Endothelial cell of umbilical vein (primary cell): Measurements from ENCODE around the gene BMP10. TPM values are rescaled to one million over a fixed set of nuclear protein-coding genes. Genes with fewer than 3 reads are reported as not detected.
"Not testable (repeated sequence)": the region's sequence is repeated elsewhere in the genome, so short reads cannot be mapped to it uniquely, and the experiment has no call there.

Experiments used
- BruUV-seq: library from RNA; stranded (reverse); fragments of 400-500 nt; replicated peaks from 2 replicates; lab custom pipeline; 2021; lab: Mats Ljungman, UMichigan
- CTCF ChIA-PET: fragments of 300-600, 350-600 bp; sonication (Branson Sonifier 250); formaldehyde crosslinking; loops from one replicate; lab custom pipeline; 2021; ENCODE audit warnings: antibody characterized with exemption, inconsistent platforms; lab: Charles Lee
- POLR2A ChIA-PET: fragments of 300-600, 350-600 bp; sonication (Branson Sonifier 250); formaldehyde crosslinking; loops from one replicate; lab custom pipeline; 2021; ENCODE audit warnings: antibody characterized with exemption, inconsistent platforms; lab: Charles Lee
- DNase-seq: peaks from one replicate; pipeline ENCODE4 v3.0.0-alpha.2; 2011; ENCODE audit warnings: low read depth, low spot score
- FAIRE-seq: peaks from 2 replicates; lab custom pipeline; 2011; peaks lifted over from hg19 to GRCh38; lab: Jason Lieb, UNC
- H2AFZ ChIP-seq: 2 replicates; pipeline ENCODE4 v1.6.0; 2012; ENCODE audit warnings: low read depth, low read length, control low read depth, inconsistent platforms
- H3K27ac ChIP-seq: 2 replicates; pipeline ENCODE4 v1.5.1; 2011; ENCODE audit warnings: low read depth, mild to moderate bottlenecking, control low read depth, low read length, moderate library complexity; ENCODE audit not compliant: insufficient read depth
- H3K27me3 ChIP-seq, 2 experiments: 2 replicates each; pipeline versions ENCODE4 v1.6.0 to v1.6.1; 2011; ENCODE audit warnings: low read length in 2 of 2, mixed read lengths in 1 of 2; ENCODE audit not compliant: control insufficient read depth in 2 of 2, insufficient read depth in 2 of 2
- H3K36me3 ChIP-seq, 2 experiments: 2 replicates in 1 of 2; 3 replicates in 1 of 2; pipeline ENCODE4 v1.5.1; 2011; ENCODE audit warnings: low read length in 2 of 2, mild to moderate bottlenecking in 1 of 2, moderate library complexity in 1 of 2; ENCODE audit not compliant: control insufficient read depth in 2 of 2, insufficient read depth in 2 of 2; ENCODE audit errors: extremely low read depth in 1 of 2
- H3K4me1 ChIP-seq: 3 replicates; pipeline ENCODE4 v1.5.1; 2011; ENCODE audit warnings: mild to moderate bottlenecking, low read length; ENCODE audit not compliant: control insufficient read depth, insufficient read depth; ENCODE audit errors: extremely low read depth
- H3K4me2 ChIP-seq: 2 replicates; pipeline ENCODE4 v1.6.1; 2011; ENCODE audit warnings: low read length, control low read depth, mixed read lengths; ENCODE audit not compliant: insufficient read depth
- H3K4me3 ChIP-seq, 3 experiments: fragments of 200-600 bp in 1 of 3; sonication (generic), shearing (Covaris generic) in 1 of 3; replicated peaks in 1 of 3; 2 replicates each; pipeline ENCODE4 v1.5.1; 2011 to 2016; ENCODE audit warnings: control low read depth in 3 of 3, low read length in 3 of 3, mild to moderate bottlenecking in 2 of 3, inconsistent platforms in 1 of 3, low read depth in 1 of 3, moderate library complexity in 1 of 3; ENCODE audit not compliant: insufficient read depth in 1 of 3
- H3K79me2 ChIP-seq: 2 replicates; pipeline ENCODE4 v1.6.0; 2012; ENCODE audit warnings: low read length, inconsistent platforms; ENCODE audit not compliant: control insufficient read depth, insufficient read depth
- H3K9ac ChIP-seq: replicated peaks from 2 replicates; pipeline ENCODE3; 2011; ENCODE audit warnings: low read length, control low read depth; ENCODE audit not compliant: insufficient read depth; ENCODE audit errors: extremely low read depth
- H3K9me1 ChIP-seq: replicated peaks from 3 replicates; pipeline ENCODE4 v1.6.0; 2011; ENCODE audit warnings: mild to moderate bottlenecking, low read length; ENCODE audit not compliant: control insufficient read depth, insufficient read depth; ENCODE audit errors: extremely low read depth
- H3K9me3 ChIP-seq: replicated peaks from 2 replicates; pipeline ENCODE4 v1.5.1; 2012; ENCODE audit warnings: low read length, inconsistent platforms; ENCODE audit not compliant: control insufficient read depth, insufficient read depth
- H4K20me1 ChIP-seq: replicated peaks from 2 replicates; pipeline ENCODE3; 2011; ENCODE audit warnings: mild to moderate bottlenecking, low read length; ENCODE audit not compliant: control insufficient read depth, insufficient read depth; ENCODE audit errors: extremely low read depth
- FOS ChIP-seq: IDR thresholded peaks from 2 replicates; pipeline ENCODE4 v1.6.1; 2011; ENCODE audit warnings: mild to moderate bottlenecking, low read length, moderate library complexity, borderline replicate concordance; ENCODE audit not compliant: insufficient read depth
- GATA2 ChIP-seq: IDR thresholded peaks from 2 replicates; pipeline ENCODE4 v1.7.0; 2011; ENCODE audit warnings: low read depth, mild to moderate bottlenecking, moderate library complexity, mixed read lengths, low read length; ENCODE audit not compliant: insufficient read length, insufficient read depth
- POLR2AphosphoS5 ChIP-seq: IDR thresholded peaks from 2 replicates; pipeline ENCODE4 v1.6.1; 2012; ENCODE audit warnings: low read depth, mild to moderate bottlenecking, control low read depth, low read length, moderate library complexity; ENCODE audit not compliant: insufficient read depth
- dilution Hi-C: fragments of 300-500 bp; cut with MboI; formaldehyde crosslinking; loops from one replicate; pipeline ENCODE4 v1.15.0; 2019; ENCODE audit warnings: low sequenced_read_pairs; ENCODE audit not compliant: extremely low pct_ligation_motif_present
- intact Hi-C: fragments of 100-400 bp; cut with micrococcal nuclease; formaldehyde crosslinking; loops from one replicate; pipeline ENCODE4 v1.10.0; 2022
- polyA plus RNA-seq, 4 experiments: library from polyadenylated mRNA; depleted of rRNA in 3 of 4; stranded (reverse) in 3 of 4; unstranded in 1 of 4; fragments of >200 nt; gene quantifications; 2 replicates each; pipeline versions ENCODE4 v1.2.1 to v1.2.3, GENCODE V29; 2011 to 2012; ENCODE audit warnings: missing spikeins in 1 of 4
- total RNA-seq: library from RNA; stranded (reverse); gene quantifications from 2 replicates; pipeline ENCODE4 v1.2.3, GENCODE V29; 2021

The BMP10 gene
- total and polyA plus RNA-seq, 2 donors (not counting 3 experiments of a cell fraction or from before 2014, with no cell fraction given), result not detected

- H4K20me1 ChIP-seq, FAIRE-seq, BruUV-seq, H3K4me3 ChIP-seq, H3K9me3 ChIP-seq, H3K36me3 ChIP-seq, POLR2A ChIA-PET, H3K9me1 ChIP-seq, intact Hi-C loops, DNase-seq, H3K4me2 ChIP-seq, H3K27ac ChIP-seq, H2AFZ ChIP-seq, dilution Hi-C loops, H3K79me2 ChIP-seq, H3K27me3 ChIP-seq, H3K9ac ChIP-seq, H3K4me1 ChIP-seq: not testable (repeated sequence)
- CTCF ChIA-PET, result interaction anchor here (0.9 to 1.9 kb wide), 3 partner anchors 144 to 432 kb away, joined by 3 to 5 read pairs (median 4); no protein-coding TSS in a partner anchor
Measured at GRCh38 chr2:68895981-68896380, 24.8 kb upstream of the BMP10 start.

DNA sequence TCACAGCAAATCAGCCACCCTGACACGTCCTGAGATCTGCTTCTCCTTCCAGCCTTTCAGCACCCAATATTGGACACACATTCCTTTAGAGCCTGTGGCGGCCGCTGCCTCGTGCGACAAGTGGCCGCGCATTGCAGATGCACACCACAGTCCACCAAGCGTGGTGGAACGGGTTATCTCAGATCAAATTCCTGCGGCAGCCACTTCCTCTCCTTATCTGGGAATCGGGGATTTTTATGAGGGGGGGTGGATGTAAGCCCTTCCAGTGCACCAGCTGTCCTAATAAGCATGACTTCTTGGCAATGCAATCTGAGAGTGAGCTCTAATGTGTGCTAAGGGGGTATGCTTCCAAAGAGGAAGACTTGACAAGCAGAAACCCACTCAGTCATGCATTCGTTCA lies 18.3 kb upstream of the BMP10 start:
- POLR2A ChIA-PET, result no interaction called here
- FAIRE-seq (no peak), DNase-seq (no peak)
- Histone ChIP-seq H3K9me1 (no peaks in the 10 kb centered on the region), H2AFZ (no peak overlapping the region), H3K4me3 (no peak overlapping the region), H3K36me3 (no peaks in the 10 kb centered on the region), H3K4me1 (peaks cover 6% of the 10 kb centered on the region), H3K79me2 (no peaks in the 10 kb centered on the region), H3K4me2 (no peak overlapping the region), H3K9me3 (no peaks in the 10 kb centered on the region), H3K27ac (no peak overlapping the region), H3K9ac (no peak overlapping the region), H4K20me1 (no peaks in the 10 kb centered on the region), H3K27me3 (no peaks in the 10 kb centered on the region)
- intact Hi-C loops (no loop called here), dilution Hi-C loops (no loop called here)
- CTCF ChIA-PET, result interaction anchor here (1.0 to 1.4 kb wide), 4 partner anchors 11 to 295 kb away, joined by 3 to 4 read pairs (median 3); no protein-coding TSS in a partner anchor
- BruUV-seq, result no TSS peak
- TF ChIP-seq FOS (no peak), POLR2AphosphoS5 (peak; percentile 58), GATA2 (peak; percentile 68)
